ENCODE measurements around the gene COPS6. TPM values are rescaled to one million over a fixed set of nuclear protein-coding genes. Genes with fewer than 3 reads are reported as not detected.

The COPS6 gene
- total and polyA plus RNA-seq, 10 donors, result 47.0 to 89.6 (median 76.3) TPM

- peaks cover 6 to 62% (median 47%) of the 10 kb centered on the region in 6 donors for H3K36me3 ChIP-seq
- no peak overlapping the region for H3K4me3 ChIP-seq
- H3K27me3 ChIP-seq (replicated peaks in 1 of 7), result no peaks in the 10 kb centered on the region
- H3K4me1 ChIP-seq, result peaks cover 21 to 46% (median 36%) of the 10 kb centered on the region in 6 donors
- no peak for DNase-seq
- no peaks in the 10 kb centered on the region for H3K9me3 ChIP-seq
- H3K27ac ChIP-seq, result no peak overlapping the region
- 81 to 91% (median 89%) methylated on average over 7 of the region's 7 CpGs for WGBS, 5 donors
- TF ChIP-seq POLR2AphosphoS5 (IDR thresholded peaks at IDR 0.05), result no peak
- no peak for TF ChIP-seq POLR2A (IDR thresholded peaks at IDR 0.05)
- TF ChIP-seq CTCF (IDR thresholded peaks at IDR 0.05 in 8 of 11, conservative IDR thresholded peaks at IDR 0.05 in 3 of 11), result no peak
- intact Hi-C loops (cut with DNase I; ENCODE audit: low total_unique reads), result loop anchor here (10.0 kb wide), 1 partner anchor 94 kb away; no protein-coding TSS in a partner anchor
Measured at GRCh38 chr7:100079024-100079560, 9.7 kb upstream of the COPS6 start.

- H3K4me3 ChIP-seq, result peak overlapping the region; percentile 91 to 100 (median 97)
- H3K36me3 ChIP-seq, result peaks cover 0 to 43% (median 28%) of the 10 kb centered on the region in 6 donors
Measured at GRCh38 chr7:100080907-100081534, 7.7 kb upstream of the COPS6 start.

DNA sequence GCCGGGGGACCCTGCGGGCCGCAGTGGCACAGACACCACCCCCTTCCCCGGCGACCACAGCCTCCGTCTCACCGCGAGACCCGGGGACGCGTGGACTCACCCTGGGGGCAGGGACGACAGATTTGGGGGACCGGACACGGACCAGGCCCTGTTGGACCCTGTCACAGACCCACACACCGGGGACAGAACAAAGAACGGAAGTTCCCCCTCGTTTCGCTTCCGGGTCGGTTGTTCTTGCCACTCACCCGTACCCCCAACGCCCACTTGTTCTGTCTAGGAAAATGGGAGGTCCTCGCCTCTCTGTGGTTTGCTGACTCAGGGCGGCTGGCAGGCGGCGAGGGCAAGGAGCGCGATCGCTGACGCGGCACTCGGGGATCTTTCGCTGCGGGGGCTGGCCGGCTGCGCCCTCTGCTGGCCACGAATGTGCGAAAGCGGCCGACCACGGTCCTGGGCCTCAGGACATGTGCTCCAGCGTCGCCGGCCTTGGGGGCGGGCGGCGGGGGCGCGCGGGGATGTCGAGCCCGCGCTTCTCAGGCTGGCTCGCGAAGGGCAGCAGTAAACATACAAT lies 7.2 kb upstream of the COPS6 start, which contains the start of gene ZNF3:
Gene ZNF3 (minus strand): TSS at position 189 of the 568 bp plus-strand sequence. CDS start 4,366 bp downstream, outside the sequence.
- peak; percentile 94 to 98 (median 95) for TF ChIP-seq POLR2AphosphoS5 (IDR thresholded peaks at IDR 0.05)
- peak; percentile 94 to 99 (median 96) for TF ChIP-seq CTCF (IDR thresholded peaks at IDR 0.05 in 8 of 11, conservative IDR thresholded peaks at IDR 0.05 in 3 of 11)
- TF ChIP-seq POLR2A (IDR thresholded peaks at IDR 0.05), result peak in 1 of 3 donors; percentile 60
- DNase-seq, result peak; percentile 99
- H3K4me1 ChIP-seq, result peaks cover 21 to 53% (median 36%) of the 10 kb centered on the region in 6 donors
- H3K27ac ChIP-seq, result peak within 1 kb of the TSS; percentile 75 to 92 (median 88)
- peaks cover 0 to 37% (median 22%) of the 10 kb centered on the region in 6 donors for H3K36me3 ChIP-seq
- H3K4me3 ChIP-seq, result peak within 1 kb of the TSS; percentile 91 to 100 (median 97)
- H3K9me3 ChIP-seq, result no peaks in the 10 kb centered on the region
- intact Hi-C loops (cut with DNase I; ENCODE audit: low total_unique reads), result loop anchor here (5.0 kb wide), 1 partner anchor 46 kb away; the partner anchor contains the start of gene MBLAC1
- 0 to 1% (median 1%) methylated on average over 30 to 55 of the region's 55 CpGs for WGBS, 5 donors
- H3K27me3 ChIP-seq (replicated peaks in 1 of 7), result no peaks in the 10 kb centered on the region

More at GRCh38 chr7:100080907-100081534, 7.7 kb upstream of the COPS6 start:
- Histone ChIP-seq H3K4me1 (peaks cover 21 to 49% (median 36%) of the 10 kb centered on the region in 6 donors), H3K27ac (peak overlapping the region; percentile 75 to 92 (median 88)), H3K9me3 (no peaks in the 10 kb centered on the region), H3K27me3 (replicated peaks in 1 of 7) (no peaks in the 10 kb centered on the region)
- WGBS, 5 donors, result 1 to 4% (median 2%) methylated on average over 24 to 34 of the region's 34 CpGs
- intact Hi-C loops (cut with DNase I; ENCODE audit: low total_unique reads), result loop anchor here (5.0 kb wide), 1 partner anchor 46 kb away; the partner anchor contains the start of gene MBLAC1
- no peak for TF ChIP-seq CTCF (IDR thresholded peaks at IDR 0.05 in 8 of 11, conservative IDR thresholded peaks at IDR 0.05 in 3 of 11)
- peak; percentile 76 for DNase-seq
